T-helper 1 cell (primary cell): ENCODE measurements around the gene WBP11.

Experiments used
- DNase-seq, 5 donors: peaks; one replicate each; pipeline ENCODE4 v3.0.0-alpha.2; 2012 to 2020
- total RNA-seq, 4 donors: gene quantifications; one replicate each; lab custom pipeline; 2026; lab: John Stamatoyannopoulos, UW

Gene WBP11
- total RNA-seq = 165 to 205 (median 180) reads per million in 4 donors

DNA sequence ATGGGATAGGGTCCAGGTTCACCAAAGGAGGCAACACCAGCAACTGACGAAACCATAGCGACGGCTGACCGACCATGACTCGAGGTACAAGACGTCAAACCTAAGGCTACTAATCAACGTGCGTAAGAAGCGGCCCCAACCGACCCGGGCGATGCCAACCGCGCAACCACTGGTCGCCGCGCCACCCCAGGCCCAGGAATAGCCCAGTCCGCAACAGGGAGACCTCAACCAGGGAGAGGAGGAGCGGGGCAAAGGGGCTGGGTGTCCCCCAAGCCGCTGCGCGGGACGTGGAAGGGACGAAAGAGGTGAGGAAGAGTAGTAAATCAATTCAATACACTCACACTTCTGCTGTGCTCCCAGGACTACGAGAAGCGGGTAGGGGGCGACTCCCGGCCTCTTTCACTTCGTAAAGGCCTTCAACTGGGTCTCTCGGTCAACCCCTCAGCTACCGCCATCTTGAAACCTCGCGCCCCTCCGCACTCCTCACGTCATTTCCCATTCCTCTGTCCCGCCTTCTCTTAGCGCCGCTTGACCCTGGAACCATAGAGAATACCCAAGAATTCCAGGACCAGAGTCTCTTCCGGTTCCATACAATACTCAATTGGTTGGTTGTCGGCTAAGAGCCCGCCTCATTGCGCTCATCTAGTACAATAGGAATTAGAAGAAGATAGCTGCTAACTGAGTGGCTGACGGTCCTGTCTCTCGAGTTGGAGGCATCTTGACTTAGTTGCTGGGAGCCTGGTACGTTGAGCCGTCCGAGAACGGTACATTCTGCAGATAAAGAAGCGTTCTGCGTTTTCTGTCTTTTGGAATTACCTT is at the start of gene WBP11, which contains the start of gene C12orf60:
TSS of gene WBP11 (minus strand) at position 468 of the 819 bp plus-strand sequence. CDS start 2,095 bp downstream, outside the sequence.
TSS of gene C12orf60 (plus strand) at position 660 of the 819 bp plus-strand sequence. CDS start 19,266 bp downstream, outside the sequence.
- DNase-seq = peak; percentile 71 to 96 (median 85)

DNA sequence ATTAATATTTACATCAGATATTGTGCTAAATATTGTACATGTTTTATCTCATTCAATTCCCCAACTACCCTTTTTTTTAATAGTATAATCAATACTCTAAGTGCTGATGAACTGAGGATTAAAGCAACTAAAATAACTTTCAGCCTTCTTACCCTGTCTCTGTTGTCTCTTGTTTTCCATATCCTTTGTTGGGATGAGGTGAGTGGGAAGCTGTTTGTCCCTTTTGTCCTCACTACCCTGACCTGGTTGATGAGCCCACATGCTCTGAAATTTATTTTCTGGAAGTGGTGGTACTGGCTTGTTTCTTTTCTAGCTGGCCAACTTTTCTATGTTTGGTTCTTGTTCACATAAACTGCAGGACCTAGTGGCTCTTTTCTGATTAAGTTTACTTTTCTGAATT is 49.6 kb upstream of the WBP11 start:
- no peak for DNase-seq

- no peak for DNase-seq
These were observed 47.8 kb upstream of the WBP11 start for GRCh38 chr12:14850929-14851663.

DNA sequence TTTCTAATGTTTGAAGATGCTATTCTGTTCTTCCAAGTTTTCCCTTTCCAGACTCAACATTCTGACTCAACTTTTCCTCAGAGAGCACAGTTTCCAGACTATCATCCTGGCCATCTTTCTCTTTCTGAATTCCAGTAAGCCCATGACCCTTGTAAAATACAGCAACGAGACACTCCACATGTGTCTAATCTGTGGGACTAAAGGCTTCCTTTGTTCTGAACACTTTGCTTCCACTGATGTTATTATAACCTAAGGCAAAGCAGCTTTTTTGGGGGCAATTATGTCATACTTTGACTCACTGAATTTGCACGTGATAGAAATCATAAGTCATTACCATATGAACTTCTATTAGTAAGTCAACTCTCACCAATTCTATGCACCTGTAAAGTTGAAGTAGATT is 46.4 kb upstream of the WBP11 start:
- no peak for DNase-seq

DNA sequence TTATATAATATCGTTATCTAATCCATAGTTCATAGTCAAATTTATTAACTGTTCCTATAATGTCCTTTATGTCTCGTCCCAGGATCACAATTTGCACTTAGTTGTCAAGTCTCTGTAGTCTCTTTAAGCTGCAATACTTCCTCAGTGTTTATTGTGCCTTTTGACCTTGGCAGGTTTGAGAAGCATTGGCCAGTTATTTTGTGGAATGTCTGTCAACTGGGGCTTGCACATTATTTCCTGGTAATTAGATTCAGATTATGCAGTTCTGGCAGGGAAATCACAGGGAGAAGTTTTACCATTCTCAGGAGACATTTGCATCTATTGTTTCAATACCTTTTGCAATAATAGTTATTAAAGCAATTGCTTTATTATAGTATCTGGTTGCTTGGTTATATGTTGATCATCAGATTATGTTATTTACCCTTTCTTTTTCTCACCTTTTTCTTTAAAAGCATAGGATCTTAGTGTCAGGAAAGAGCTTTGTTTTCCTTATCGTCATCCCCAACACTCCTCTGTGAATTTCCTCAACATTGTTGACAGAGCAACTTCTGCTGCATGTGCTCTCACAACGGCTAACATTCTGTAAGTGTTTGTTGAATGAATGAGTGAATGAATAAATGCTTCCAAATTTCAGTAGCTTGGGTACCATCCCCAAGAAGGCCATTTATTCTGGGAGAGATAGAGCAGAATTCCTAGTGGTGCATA is 43.8 kb upstream of the WBP11 start:
- no peak for DNase-seq

- DNase-seq = no peak
These were observed 42.8 kb upstream of the WBP11 start for GRCh38 chr12:14846042-14846587.

GRCh38 chr12:14845350-14845750 is 42.1 kb upstream of the WBP11 start:
- peak in 3 of 5 donors; percentile 23 to 43 (median 34) for DNase-seq

- no peak for DNase-seq
These were observed 41.1 kb upstream of the WBP11 start for GRCh38 chr12:14844401-14844800.

DNA sequence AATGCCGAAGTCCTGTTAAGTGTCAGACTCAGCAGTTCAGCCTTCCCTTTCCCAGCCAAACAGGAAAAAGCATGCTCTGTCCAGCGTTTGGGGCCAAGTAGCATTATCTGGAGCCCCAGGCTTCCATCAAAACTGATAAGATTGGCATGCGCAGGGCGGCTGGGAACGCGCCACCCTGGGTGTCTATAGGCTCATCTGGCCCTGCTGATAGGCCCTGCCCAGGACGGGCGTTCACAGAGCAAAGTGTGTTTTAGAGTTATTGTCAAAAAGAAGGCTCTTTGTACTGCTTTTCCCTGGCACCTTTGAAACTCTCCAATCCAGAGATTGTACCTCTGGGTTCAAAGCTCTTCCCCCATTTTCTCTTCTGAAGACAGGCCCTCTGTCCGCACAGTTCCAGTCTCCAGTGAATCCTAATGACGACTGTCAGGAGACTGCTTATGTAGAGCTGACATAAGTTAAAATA is 40.2 kb upstream of the WBP11 start, which contains the start of gene ART4:
TSS of gene ART4 (minus strand) at position 102 of the 463 bp plus-strand sequence. CDS start 413 bp downstream, outside the sequence.
- no peak for DNase-seq

DNA sequence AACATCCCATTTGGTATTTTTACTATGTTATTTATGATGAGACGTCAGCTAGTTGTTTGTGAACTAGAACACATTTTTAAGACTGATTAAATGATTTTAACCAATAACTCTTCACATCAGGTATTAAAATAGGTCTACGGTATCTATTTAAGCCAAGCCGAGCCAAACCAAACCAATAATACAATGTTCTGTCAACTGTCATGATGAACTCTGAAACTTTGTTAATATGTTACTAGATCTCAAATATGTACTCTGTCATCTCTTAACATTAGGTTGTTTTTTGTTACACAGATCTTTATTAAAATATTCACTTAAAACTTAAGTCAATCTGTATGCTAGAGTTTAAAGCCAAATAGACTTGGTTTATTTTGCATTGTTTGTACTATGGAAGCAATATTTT is 39.0 kb upstream of the WBP11 start:
- DNase-seq = no peak

DNA sequence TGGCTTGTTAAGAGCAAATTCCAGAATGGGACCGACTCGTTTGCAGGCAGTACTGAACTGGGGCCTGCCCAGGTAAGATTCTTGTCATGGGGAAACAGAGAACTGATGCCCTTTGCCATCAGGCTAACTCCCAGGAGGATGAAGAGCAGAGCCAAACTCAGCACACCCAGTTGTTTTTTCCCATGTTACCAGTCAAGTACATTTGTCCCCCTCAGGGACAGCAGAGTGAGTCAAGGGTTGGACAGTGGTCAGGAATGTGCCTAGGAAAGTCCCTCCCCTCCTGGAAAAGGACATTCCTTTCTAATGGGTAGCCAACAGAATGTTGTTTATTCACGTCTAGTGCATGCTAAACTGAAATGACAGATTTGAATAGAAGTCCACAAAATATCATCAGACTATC is 38.5 kb upstream of the WBP11 start:
- no peak for DNase-seq

DNA sequence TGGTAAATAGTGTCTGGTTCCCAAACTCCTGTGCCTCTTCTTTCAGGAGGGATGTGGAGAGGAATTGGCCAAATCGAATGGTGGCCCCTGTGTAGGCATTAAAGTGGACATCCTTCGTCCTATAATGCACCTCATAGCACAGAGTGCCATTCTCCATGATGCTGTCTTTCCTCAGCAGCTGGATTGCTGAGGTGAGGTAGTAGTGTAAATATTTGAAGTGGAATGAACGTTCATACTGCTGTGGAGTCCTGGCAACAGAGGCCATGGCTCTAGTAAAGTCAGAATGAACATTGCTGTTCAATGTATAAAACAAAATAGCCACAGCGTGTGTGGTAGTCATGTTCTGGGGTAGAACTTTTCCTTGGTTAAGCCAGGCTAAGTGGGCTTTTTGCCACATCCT is 37.3 kb upstream of the WBP11 start:
- DNase-seq = no peak

- no peak for DNase-seq
These were observed 36.0 kb upstream of the WBP11 start for GRCh38 chr12:14839262-14839661.

GRCh38 chr12:14836336-14837210 is 33.3 kb upstream of the WBP11 start:
- no peak for DNase-seq

GRCh38 chr12:14834509-14834908 is 31.2 kb upstream of the WBP11 start:
- no peak for DNase-seq

GRCh38 chr12:14833952-14834351 is 30.7 kb upstream of the WBP11 start:
- DNase-seq = no peak

GRCh38 chr12:14833336-14833735 is 30.1 kb upstream of the WBP11 start:
- DNase-seq = no peak

DNA sequence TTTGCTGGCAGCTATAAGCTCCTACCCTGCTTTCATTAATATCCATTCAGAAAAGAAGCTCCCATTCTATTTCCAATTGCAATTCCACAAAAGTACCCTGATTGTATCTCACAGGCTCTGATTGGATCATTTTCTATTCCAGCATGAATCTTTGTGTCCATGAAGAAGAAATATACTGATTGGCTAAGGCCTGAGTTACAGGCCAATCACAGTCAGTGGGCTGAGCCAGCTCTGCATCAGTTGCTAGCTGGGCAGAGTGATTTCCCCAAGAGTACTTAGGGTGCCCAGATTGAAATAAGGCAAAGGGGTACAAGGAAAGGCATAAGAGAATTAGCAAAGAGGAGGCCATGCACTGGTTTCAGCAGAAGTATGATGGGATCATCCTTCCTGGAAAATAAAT is 25.6 kb upstream of the WBP11 start:
- no peak for DNase-seq

- DNase-seq = no peak
These were observed 23.8 kb upstream of the WBP11 start for GRCh38 chr12:14827043-14827442.

DNA sequence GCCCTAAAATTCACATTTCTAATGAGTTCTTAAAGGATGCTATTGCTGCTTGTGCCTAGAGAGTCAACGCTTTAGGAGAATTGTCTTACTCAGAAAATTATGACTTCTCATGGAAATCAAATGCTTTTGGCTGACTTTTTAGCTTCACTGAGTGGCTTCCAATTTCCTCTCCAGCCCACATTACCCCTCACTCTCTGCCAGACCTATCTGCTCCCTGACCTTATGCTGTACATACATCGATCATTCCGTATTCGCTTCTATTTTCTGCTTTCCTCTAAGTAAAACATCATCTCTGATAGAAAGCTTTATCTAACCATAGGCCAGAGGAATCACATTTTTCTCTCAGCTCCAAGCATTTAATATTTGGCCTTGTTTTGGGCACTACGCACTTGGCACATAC is 23.2 kb upstream of the WBP11 start:
- no peak for DNase-seq

DNA sequence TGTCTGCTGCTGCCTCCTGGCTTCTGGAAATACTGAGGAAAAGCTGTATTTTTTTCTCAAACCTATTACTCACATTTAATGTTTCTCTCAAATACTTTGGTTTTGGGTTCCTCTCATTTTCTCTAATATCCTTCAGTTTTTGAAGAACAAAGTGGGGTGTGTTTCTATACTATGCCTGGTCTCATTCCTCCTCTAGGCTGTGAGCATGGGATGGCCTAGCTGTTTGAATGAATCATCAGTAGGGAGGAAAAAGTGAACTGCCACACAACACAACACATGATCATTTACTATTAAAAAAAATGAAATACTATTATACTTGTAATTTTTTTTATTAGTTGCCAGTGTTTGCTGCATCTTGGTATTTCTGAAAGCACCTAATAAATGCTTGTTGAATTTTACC is 22.0 kb upstream of the WBP11 start:
- no peak for DNase-seq
